ENCODE measurements around the gene NDOR1. TPM values are rescaled to one million over a fixed set of nuclear protein-coding genes. Genes with fewer than 3 reads are reported as not detected.

Gene NDOR1
- total RNA-seq, 1 donor = 7.8 TPM

- TF ChIP-seq, protein P1, sequence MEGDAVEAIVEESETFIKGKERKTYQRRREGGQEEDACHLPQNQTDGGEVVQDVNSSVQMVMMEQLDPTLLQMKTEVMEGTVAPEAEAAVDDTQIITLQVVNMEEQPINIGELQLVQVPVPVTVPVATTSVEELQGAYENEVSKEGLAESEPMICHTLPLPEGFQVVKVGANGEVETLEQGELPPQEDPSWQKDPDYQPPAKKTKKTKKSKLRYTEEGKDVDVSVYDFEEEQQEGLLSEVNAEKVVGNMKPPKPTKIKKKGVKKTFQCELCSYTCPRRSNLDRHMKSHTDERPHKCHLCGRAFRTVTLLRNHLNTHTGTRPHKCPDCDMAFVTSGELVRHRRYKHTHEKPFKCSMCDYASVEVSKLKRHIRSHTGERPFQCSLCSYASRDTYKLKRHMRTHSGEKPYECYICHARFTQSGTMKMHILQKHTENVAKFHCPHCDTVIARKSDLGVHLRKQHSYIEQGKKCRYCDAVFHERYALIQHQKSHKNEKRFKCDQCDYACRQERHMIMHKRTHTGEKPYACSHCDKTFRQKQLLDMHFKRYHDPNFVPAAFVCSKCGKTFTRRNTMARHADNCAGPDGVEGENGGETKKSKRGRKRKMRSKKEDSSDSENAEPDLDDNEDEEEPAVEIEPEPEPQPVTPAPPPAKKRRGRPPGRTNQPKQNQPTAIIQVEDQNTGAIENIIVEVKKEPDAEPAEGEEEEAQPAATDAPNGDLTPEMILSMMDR (IDR thresholded peaks at IDR 0.05; ENCODE audit: insufficient read depth, low read depth, low read length) = no peak
- H3K4me3 ChIP-seq (ENCODE audit: low read depth, low read length) = no peak overlapping the region
- DNase-seq (ENCODE audit: low read depth) = no peak
These were observed 45.5 kb upstream of the NDOR1 start for GRCh38 chr9:137160054-137160425.

DNA sequence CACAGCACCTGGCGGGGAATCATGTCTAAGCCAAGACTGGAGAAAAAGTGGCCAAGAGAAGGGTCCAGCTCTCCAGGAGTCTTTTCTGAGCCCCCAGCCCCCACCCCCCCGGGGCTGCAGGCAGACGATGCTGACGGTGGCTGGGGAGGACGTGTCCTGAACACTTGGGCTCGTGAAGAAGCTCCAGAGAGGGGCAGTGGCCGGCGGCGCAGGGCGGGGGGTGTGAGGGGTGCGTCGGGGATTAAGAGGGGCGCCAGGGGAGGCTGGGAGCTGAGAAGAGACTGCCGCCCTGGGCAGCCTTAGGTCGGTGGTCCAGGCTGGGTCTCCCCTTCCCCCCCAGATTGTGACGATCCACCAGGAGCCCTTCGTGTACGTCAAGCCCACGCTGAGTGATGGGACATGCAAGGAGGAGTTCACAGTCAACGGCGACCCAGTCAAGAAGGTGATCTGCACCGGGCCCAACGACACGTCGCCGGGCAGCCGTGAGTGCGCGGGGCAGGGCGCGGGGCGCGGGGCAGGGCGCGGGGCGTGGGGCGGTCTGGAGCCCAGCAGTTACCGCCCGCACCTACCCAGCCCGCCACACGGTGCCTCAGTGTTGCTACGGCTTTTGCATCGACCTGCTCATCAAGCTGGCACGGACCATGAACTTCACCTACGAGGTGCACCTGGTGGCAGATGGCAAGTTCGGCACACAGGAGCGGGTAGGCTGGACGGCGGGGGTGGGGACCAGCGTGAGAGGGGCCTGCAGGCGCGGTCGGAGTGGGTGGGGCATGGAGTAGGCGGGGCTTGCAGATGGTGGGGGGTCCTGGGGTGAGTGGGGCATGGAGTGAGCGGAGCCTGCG is 44.6 kb upstream of the NDOR1 start:
- DNase-seq (ENCODE audit: low read depth) = no peak
- H3K4me3 ChIP-seq (ENCODE audit: low read depth, low read length) = no peak overlapping the region
- TF ChIP-seq, protein P1 (IDR thresholded peaks at IDR 0.05; ENCODE audit: insufficient read depth, low read depth, low read length) = no peak

- DNase-seq (ENCODE audit: low read depth) = no peak
- TF ChIP-seq, protein P1 (IDR thresholded peaks at IDR 0.05; ENCODE audit: insufficient read depth, low read depth, low read length) = no peak
- no peak overlapping the region for H3K4me3 ChIP-seq (ENCODE audit: low read depth, low read length)
These were observed 43.7 kb upstream of the NDOR1 start for GRCh38 chr9:137161558-137162486.

- H3K4me3 ChIP-seq (ENCODE audit: low read depth, low read length) = peak overlapping the region; percentile 55
- TF ChIP-seq, protein P1 (IDR thresholded peaks at IDR 0.05; ENCODE audit: insufficient read depth, low read depth, low read length) = no peak
- no peak for DNase-seq (ENCODE audit: low read depth)
These were observed 42.8 kb upstream of the NDOR1 start for GRCh38 chr9:137162505-137163364.

- peak overlapping the region; percentile 55 for H3K4me3 ChIP-seq (ENCODE audit: low read depth, low read length)
These were observed 42.2 kb upstream of the NDOR1 start for GRCh38 chr9:137163365-137163715.

GRCh38 chr9:137163805-137164204 is 41.7 kb upstream of the NDOR1 start:
- no peak for DNase-seq (ENCODE audit: low read depth)
- H3K4me3 ChIP-seq (ENCODE audit: low read depth, low read length) = no peak overlapping the region
- TF ChIP-seq, protein P1 (IDR thresholded peaks at IDR 0.05; ENCODE audit: insufficient read depth, low read depth, low read length) = no peak

More at GRCh38 chr9:137163365-137163715, 42.2 kb upstream of the NDOR1 start:
- no peak for DNase-seq (ENCODE audit: low read depth)
- TF ChIP-seq, protein P1 (IDR thresholded peaks at IDR 0.05; ENCODE audit: insufficient read depth, low read depth, low read length) = no peak

Data from fibroblast of villous mesenchyme (primary cell).